Mesothelial cell of epicardium (in vitro differentiated cells): Measurements from ENCODE around the gene NINL. TPM values are rescaled to one million over a fixed set of nuclear protein-coding genes. Genes with fewer than 3 reads are reported as not detected.

Source experiments
- DNase-seq, 2 experiments: peaks; one replicate each; pipeline ENCODE4 v3.0.0; 2021; ENCODE audit warnings: low spot score in 2 of 2; ENCODE audit not compliant: unreplicated experiment in 2 of 2
- H3K27ac Mint-ChIP-seq: 2 replicates; pipeline ENCODE4 v1.8.0; 2021; ENCODE audit warnings: mixed read lengths
- H3K27me3 Mint-ChIP-seq: 2 replicates; pipeline ENCODE4 v1.8.0; 2021; ENCODE audit warnings: low read depth, mixed read lengths
- H3K36me3 Mint-ChIP-seq: 2 replicates; pipeline ENCODE4 v1.8.0; 2021; ENCODE audit warnings: mixed read lengths
- H3K4me1 Mint-ChIP-seq: 2 replicates; pipeline ENCODE4 v1.8.0; 2021; ENCODE audit warnings: mixed read lengths
- H3K4me3 Mint-ChIP-seq: 2 replicates; pipeline ENCODE4 v1.8.0; 2021; ENCODE audit warnings: mild to moderate bottlenecking, moderate library complexity, mixed read lengths
- H3K9me3 Mint-ChIP-seq: 2 replicates; pipeline ENCODE4 v1.8.0; 2021; ENCODE audit warnings: mixed read lengths
- CTCF ChIP-seq: fragments of 200-600 bp; sonication (generic); IDR thresholded peaks from one replicate; pipeline ENCODE4 v1.5.0; 2021; ENCODE audit warnings: antibody characterized with exemption; ENCODE audit not compliant: unreplicated experiment
- total RNA-seq: library from RNA; stranded (reverse); gene quantifications from 3 replicates; pipeline ENCODE4 v1.2.1, GENCODE V29; 2021

The NINL gene
- total RNA-seq, 1 donor from 2014 or later, result 85.9 TPM

DNA sequence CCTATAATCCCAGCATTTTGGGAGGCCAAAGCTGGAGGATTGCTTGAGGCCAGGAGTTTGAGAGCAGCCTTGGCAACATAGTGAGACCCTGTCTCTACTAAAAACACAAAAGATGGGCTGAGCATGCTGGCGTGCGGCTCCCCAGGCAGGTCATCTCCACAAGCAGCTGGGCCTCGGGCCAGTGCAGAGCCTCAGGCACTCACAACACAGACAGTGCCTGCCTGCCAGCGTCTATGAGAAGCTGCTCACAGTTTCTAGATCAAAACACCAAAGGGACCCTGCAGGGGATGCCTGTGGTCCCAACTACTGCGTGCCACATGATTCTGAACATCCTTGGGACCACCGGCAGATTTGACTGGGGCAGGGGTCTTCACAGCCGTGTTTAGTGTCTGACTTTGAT, 118.5 kb downstream of the NINL start:
- TF ChIP-seq CTCF, result no peak
- H3K36me3 Mint-ChIP-seq, result peaks cover 38% of the 10 kb centered on the region
- H3K27ac Mint-ChIP-seq, result no peak overlapping the region
- no peak overlapping the region for H3K4me3 Mint-ChIP-seq
- no peaks in the 10 kb centered on the region for H3K4me1 Mint-ChIP-seq
- no peak for DNase-seq
- H3K9me3 Mint-ChIP-seq, result no peaks in the 10 kb centered on the region
- H3K27me3 Mint-ChIP-seq, result no peaks in the 10 kb centered on the region

DNA sequence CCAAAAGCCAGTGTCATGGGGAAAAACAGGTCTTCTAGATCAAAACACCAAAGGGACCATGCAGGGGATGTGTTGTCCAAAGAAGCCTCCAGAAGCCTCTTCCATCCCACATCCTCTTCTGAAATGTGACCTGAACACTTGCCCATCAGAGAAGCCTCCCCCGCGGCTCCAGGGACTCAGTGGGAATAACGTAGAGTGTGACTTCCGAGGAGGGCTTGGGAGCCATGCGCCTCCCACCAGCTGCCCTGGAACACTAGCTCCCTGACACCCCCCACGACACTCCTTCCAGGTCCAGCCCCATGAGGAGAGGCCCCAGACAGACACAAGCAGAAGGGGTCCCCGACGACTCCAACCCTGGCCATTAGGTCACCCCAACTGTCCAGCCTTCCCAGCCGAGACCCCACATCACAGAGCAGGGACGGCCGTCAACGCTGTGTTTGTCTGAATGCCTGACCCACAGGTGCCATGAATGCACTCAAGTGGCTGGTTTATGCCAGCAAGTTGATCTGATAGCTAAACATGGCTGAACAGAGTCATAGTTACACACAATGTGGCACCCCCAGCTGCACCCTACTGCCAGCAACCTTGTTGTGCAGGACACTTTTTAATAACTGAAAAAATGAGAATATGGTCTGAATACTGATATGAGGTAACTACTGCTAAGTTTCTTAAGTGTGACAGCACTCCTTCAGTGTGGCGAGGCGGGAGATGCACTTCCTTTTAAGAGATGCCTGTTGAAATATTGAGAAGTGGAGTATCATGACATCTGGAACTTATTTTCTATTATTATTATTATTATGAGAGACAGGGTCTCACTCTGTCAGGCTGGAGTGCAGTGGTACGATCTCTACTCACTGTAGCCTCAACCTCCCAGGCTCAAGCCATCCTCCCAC, 119.8 kb downstream of the NINL start:
- H3K4me3 Mint-ChIP-seq, result no peak overlapping the region
- TF ChIP-seq CTCF, result no peak
- no peaks in the 10 kb centered on the region for H3K27me3 Mint-ChIP-seq
- H3K36me3 Mint-ChIP-seq, result peaks cover 36% of the 10 kb centered on the region
- H3K27ac Mint-ChIP-seq, result no peak overlapping the region
- no peak for DNase-seq
- H3K9me3 Mint-ChIP-seq, result no peaks in the 10 kb centered on the region
- no peaks in the 10 kb centered on the region for H3K4me1 Mint-ChIP-seq

- no peaks in the 10 kb centered on the region for H3K9me3 Mint-ChIP-seq
- no peak for TF ChIP-seq CTCF
- no peaks in the 10 kb centered on the region for H3K4me1 Mint-ChIP-seq
These were observed 120.7 kb downstream of the NINL start for GRCh38 chr20:25464501-25465242.

DNA sequence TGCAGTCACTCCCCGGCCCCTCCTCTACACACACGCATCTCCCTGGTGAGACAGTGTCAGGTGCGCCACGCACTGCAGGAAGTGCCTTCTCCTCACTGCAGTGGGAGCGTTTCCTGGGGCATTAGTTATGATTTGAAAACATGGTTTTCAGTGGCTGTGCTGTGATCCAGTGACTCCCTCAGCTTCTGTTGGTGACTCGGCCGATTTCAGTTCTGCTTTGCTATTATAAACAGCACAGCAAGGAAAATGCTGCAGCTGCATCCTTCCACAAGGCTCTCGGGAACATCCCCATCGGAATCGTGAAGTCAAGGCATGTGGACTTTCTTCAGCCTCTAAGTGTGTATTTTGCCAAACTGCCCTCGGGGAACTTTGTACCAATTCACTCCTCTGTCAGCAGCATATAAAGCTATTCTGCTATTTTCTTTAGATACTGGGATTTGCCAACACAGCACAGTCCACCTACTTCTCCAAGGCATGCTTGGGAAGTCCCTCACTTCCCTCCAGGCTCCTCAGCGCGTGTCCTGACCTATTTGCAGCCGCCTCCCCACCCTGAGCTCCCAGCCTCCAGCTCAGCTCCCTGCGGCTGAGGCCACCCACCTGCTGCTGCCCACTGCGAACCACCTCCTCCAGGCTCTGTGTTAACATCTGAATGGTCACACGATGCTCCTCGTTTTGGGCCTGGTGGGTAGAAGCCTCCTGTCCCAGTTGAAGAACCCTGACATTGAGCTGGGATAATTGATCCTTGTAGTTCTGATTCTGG, 123.4 kb downstream of the NINL start:
- no peak overlapping the region for H3K27ac Mint-ChIP-seq
- no peaks in the 10 kb centered on the region for H3K4me1 Mint-ChIP-seq
- no peaks in the 10 kb centered on the region for H3K9me3 Mint-ChIP-seq
- H3K36me3 Mint-ChIP-seq, result peaks cover 38% of the 10 kb centered on the region
- H3K4me3 Mint-ChIP-seq, result no peak overlapping the region
- DNase-seq, result no peak
- no peaks in the 10 kb centered on the region for H3K27me3 Mint-ChIP-seq
- no peak for TF ChIP-seq CTCF

More at GRCh38 chr20:25464501-25465242, 120.7 kb downstream of the NINL start:
- Mint-ChIP-seq H3K4me3 (no peak overlapping the region), H3K27me3 (no peaks in the 10 kb centered on the region), H3K36me3 (peaks cover 30% of the 10 kb centered on the region), H3K27ac (no peak overlapping the region)
- no peak for DNase-seq

DNA sequence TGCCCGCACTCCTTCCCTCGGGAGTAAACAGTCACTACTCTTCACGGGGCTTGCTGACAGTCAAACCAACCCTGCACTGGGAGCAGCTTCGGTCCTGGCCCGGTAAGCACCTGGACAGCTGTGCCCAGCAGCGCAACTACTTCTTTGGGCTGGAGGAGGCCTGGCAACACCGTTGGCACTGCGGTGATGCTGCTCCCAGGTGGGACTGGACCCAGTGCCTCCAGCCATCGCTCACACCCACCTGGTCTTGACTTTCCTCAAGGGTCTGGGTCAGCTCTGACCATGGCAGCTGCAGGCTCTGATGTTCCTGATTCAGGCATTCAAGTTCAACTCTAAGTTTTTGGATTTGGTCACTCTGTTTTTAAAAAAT, 124.1 kb downstream of the NINL start:
- Mint-ChIP-seq H3K4me1 (no peaks in the 10 kb centered on the region), H3K27ac (no peak overlapping the region), H3K27me3 (no peaks in the 10 kb centered on the region), H3K9me3 (no peaks in the 10 kb centered on the region), H3K36me3 (peaks cover 38% of the 10 kb centered on the region), H3K4me3 (no peak overlapping the region)
- TF ChIP-seq CTCF, result no peak
- no peak for DNase-seq
